Adipose tissue (tissue), 3 donors: Measurements from ENCODE around the gene SRSF5. TPM values are rescaled to one million over a fixed set of nuclear protein-coding genes. Genes with fewer than 3 reads are reported as not detected.

Experiments
- polyA plus RNA-seq, 3 donors: library from polyadenylated mRNA; stranded (reverse); fragments of 200-250 nt; gene quantifications; one replicate each; pipeline ENCODE4 v1.2.3, GENCODE V29; 2013
- donor health status: healthy with polysubstance abuse.
- donor health status: Bipolar disorder and iron deficiency.
- donor health status: healthy.

The SRSF5 gene
- polyA plus RNA-seq, 3 donors = 133 to 365 (median 308) TPM

Other genes starting within 250 kb of the SRSF5 start
- under 1 TPM in 1 of 3 donors, not detected in 2; 0.07 TPM for gene CCDC177, start 192.3 kb upstream of the SRSF5 start, polyA plus RNA-seq
- gene SUSD6, start 155.5 kb upstream of the SRSF5 start, polyA plus RNA-seq = 10 to 100 TPM in 2 of 3 donors, 1 to 10 TPM in 1; 9.1 to 24.4 (median 10.7) TPM
- gene SLC10A1, start 30.1 kb downstream of the SRSF5 start, polyA plus RNA-seq = not detected
- gene SMOC1, start 112.3 kb downstream of the SRSF5 start, polyA plus RNA-seq = 1 to 10 TPM; 3.0 to 7.8 (median 6.7) TPM